Prostate gland (tissue), 2 donors: ENCODE data around the gene SLAMF8.

Experiments
- POLR2A ChIP-seq: fragments of 450-650 bp; IDR thresholded peaks from one replicate; pipeline ENCODE4 v1.6.1; 2016; ENCODE audit warnings: antibody characterized with exemption, mild to moderate bottlenecking
- POLR2AphosphoS5 ChIP-seq: sonication (generic); formaldehyde crosslinking; IDR thresholded peaks from one replicate; pipeline ENCODE4 v1.6.1; 2017; ENCODE audit warnings: antibody characterized with exemption
- TF ChIP-seq, protein P1 (sequence below), 4 experiments: fragments of 200-600 bp in 2 of 4; fragments of 450-650 bp in 2 of 4; sonication (generic) in 2 of 4; IDR thresholded peaks; 1 replicate in 3 of 4; 2 replicates in 1 of 4; pipeline ENCODE4 v1.5.1; 2016 to 2019; ENCODE audit warnings: antibody characterized with exemption in 4 of 4, mild to moderate bottlenecking in 2 of 4, moderate library complexity in 2 of 4

- TF ChIP-seq, protein P1, sequence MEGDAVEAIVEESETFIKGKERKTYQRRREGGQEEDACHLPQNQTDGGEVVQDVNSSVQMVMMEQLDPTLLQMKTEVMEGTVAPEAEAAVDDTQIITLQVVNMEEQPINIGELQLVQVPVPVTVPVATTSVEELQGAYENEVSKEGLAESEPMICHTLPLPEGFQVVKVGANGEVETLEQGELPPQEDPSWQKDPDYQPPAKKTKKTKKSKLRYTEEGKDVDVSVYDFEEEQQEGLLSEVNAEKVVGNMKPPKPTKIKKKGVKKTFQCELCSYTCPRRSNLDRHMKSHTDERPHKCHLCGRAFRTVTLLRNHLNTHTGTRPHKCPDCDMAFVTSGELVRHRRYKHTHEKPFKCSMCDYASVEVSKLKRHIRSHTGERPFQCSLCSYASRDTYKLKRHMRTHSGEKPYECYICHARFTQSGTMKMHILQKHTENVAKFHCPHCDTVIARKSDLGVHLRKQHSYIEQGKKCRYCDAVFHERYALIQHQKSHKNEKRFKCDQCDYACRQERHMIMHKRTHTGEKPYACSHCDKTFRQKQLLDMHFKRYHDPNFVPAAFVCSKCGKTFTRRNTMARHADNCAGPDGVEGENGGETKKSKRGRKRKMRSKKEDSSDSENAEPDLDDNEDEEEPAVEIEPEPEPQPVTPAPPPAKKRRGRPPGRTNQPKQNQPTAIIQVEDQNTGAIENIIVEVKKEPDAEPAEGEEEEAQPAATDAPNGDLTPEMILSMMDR (IDR thresholded peaks at IDR 0.05): no peak
- no peak for TF ChIP-seq POLR2A
- TF ChIP-seq POLR2AphosphoS5: no peak
These were observed 33.2 kb downstream of the SLAMF8 start for GRCh38 chr1:159859767-159860322.
